Pancreas (tissue), 10 donors: ENCODE data around the gene AFAP1L2. TPM values are rescaled to one million over a fixed set of nuclear protein-coding genes. Genes with fewer than 3 reads are reported as not detected.

ENCODE experiments used
- ATAC-seq, 4 donors: fragments of 200-7000 bp; cut with Tn5 transposase; one replicate each; pipeline versions ENCODE4 v1.8.0 to v1.9.1; 2020; ENCODE audit warnings: mild to moderate bottlenecking in 4 of 4, moderate library complexity in 4 of 4
- DNase-seq, 6 donors: peaks; one replicate each; pipeline ENCODE4 v3.0.0-alpha.2; 2020
- FAIRE-seq: peaks from 2 replicates; lab custom pipeline; 2012; peaks lifted over from hg19 to GRCh38; lab: Jason Lieb, UNC
- H3K27ac ChIP-seq, 4 donors: fragments of 200-600 bp; sonication (generic); 1 replicate in 3 of 4; 2 replicates in 1 of 4; pipeline versions ENCODE4 v1.5.0 to v1.8.0; 2020
- H3K27me3 ChIP-seq, 4 donors: fragments of 200-600 bp; one replicate each; pipeline ENCODE4 v1.8.0; 2021
- H3K36me3 ChIP-seq, 3 donors: fragments of 200-600 bp; sonication (generic) in 1 of 3; one replicate each; pipeline versions ENCODE4 v1.5.0 to v1.8.0; 2020 to 2021
- H3K4me1 ChIP-seq, 3 donors: fragments of 200-600 bp; one replicate each; pipeline ENCODE4 v1.8.0; 2021
- H3K4me3 ChIP-seq, 4 donors: fragments of 200-600 bp; sonication (generic) in 2 of 4; one replicate each; pipeline versions ENCODE4 v1.5.0 to v1.8.0; 2020 to 2021
- H3K9me3 ChIP-seq, 4 donors: fragments of 200-600 bp; one replicate each; pipeline ENCODE4 v1.8.0; 2021
- CTCF ChIP-seq, 4 donors: fragments of 200-600 bp; sonication (generic) in 3 of 4; IDR thresholded peaks; one replicate each; pipeline versions ENCODE4 v1.5.0 to v1.8.0; 2021; ENCODE audit warnings: antibody characterized with exemption in 4 of 4
- WGBS, 2 donors: extraction: QIAGEN DNeasy Blood & Tissue Kit; methylation state at CpG; one replicate each; pipeline ENCODE4 v1.1.7; 2013; 5-methylcytosine and 5-hydroxymethylcytosine counted together
- intact Hi-C, 3 donors: fragments of 100-400 bp; cut with DNase I; formaldehyde crosslinking; loops; one replicate each; pipeline versions ENCODE4 v1.11.1 to v1.14.2; 2022
- polyA plus RNA-seq, 2 donors: library from polyadenylated mRNA; stranded (reverse); fragments of 200-250 nt; gene quantifications; one replicate each; pipeline ENCODE4 v1.2.3, GENCODE V29; 2013
- total RNA-seq, 6 donors: library from RNA; stranded (reverse); fragmentation: NEBNext Ultra II Directional in 4 of 6; extraction: Animal tissue kit (Norgen Biotek cat#: 25700) in 4 of 6; gene quantifications; one replicate each; pipeline versions ENCODE4 v1.2.1 to v1.2.4, GENCODE V29; 2021 to 2023
- donor health status: healthy with polysubstance abuse.
- donor health status: DM: no; HTN: no; CAD: no; lungs with moderate emphysema.
- donor health status: DM: no; HTN: no; CAD: no.
- donor health status: control.
- donor health status: control.
- donor health status: Bipolar disorder and iron deficiency.
- donor health status: DM: yes; HTN: yes; CAD: no.
- donor health status: DM: no; HTN: no; CAD: no.
- donor health status: DM: no; HTN: no; CAD: no.
- donor health status: DM: yes; HTN: yes; CAD: no.

AFAP1L2 gene
- total and polyA plus RNA-seq, 8 donors, result 3.3 to 19.9 (median 5.3) TPM

- intact Hi-C loops, result no loop called here
- TF ChIP-seq CTCF (IDR thresholded peaks at IDR 0.05), result no peak
- no peak overlapping the region for H3K27ac ChIP-seq
- FAIRE-seq, result no peak
- H3K36me3 ChIP-seq, result no peaks in the 10 kb centered on the region
- no peaks in the 10 kb centered on the region for H3K9me3 ChIP-seq
- no peak overlapping the region for H3K4me3 ChIP-seq
- ATAC-seq, result no peak
- no peaks in the 10 kb centered on the region for H3K27me3 ChIP-seq
- H3K4me1 ChIP-seq, result peaks cover 0 to 10% (median 6%) of the 10 kb centered on the region in 3 donors
- WGBS, 2 donors, result 75 to 80% methylated on average over 2 of the region's 2 CpGs
- no peak for DNase-seq
These were observed 34.1 kb downstream of the AFAP1L2 start for GRCh38 chr10:114370199-114370598.

DNA sequence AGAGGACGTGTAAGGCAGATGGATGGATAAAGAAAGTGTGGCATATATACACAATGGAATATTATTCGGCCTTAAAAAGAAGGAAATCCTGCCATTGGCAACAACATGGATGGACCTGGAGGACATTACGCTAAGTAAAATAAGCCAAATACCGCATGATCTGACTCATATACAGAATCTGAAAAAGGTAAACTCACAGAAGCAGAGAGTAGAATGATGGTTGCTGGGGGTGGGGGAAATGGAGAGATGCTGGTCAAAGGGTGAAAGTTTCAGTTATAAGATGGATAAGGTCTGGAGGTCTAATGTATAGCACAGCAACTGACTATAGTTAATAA lies 36.3 kb downstream of the AFAP1L2 start:
- intact Hi-C loops, result no loop called here
- no peak for TF ChIP-seq CTCF (IDR thresholded peaks at IDR 0.05)
- WGBS, 2 donors, result 80 to 81% methylated on average over 4 of the region's 4 CpGs
- DNase-seq, result no peak
- H3K27me3 ChIP-seq, result no peaks in the 10 kb centered on the region
- H3K4me1 ChIP-seq, result peaks cover 0 to 10% (median 3%) of the 10 kb centered on the region in 3 donors
- ATAC-seq, result no peak
- H3K9me3 ChIP-seq, result no peaks in the 10 kb centered on the region
- no peak overlapping the region for H3K4me3 ChIP-seq
- no peak for FAIRE-seq
- H3K36me3 ChIP-seq, result no peaks in the 10 kb centered on the region
- H3K27ac ChIP-seq, result no peak overlapping the region

GRCh38 chr10:114367351-114368056 lies 36.8 kb downstream of the AFAP1L2 start:
- DNase-seq (no peak), ATAC-seq (peak; percentile 21 to 71 (median 54)), FAIRE-seq (no peak)
- H3K9me3 ChIP-seq, result no peaks in the 10 kb centered on the region
- TF ChIP-seq CTCF (IDR thresholded peaks at IDR 0.05), result no peak
- no peaks in the 10 kb centered on the region for H3K27me3 ChIP-seq
- no peak overlapping the region for H3K4me3 ChIP-seq
- peaks cover 0 to 10% (median 3%) of the 10 kb centered on the region in 3 donors for H3K4me1 ChIP-seq
- WGBS, 2 donors, result 59 to 64% methylated on average over 6 of the region's 6 CpGs
- peak overlapping the region in 2 of 4 donors; percentile 2 to 33 for H3K27ac ChIP-seq
- intact Hi-C loops, result no loop called here
- H3K36me3 ChIP-seq, result no peaks in the 10 kb centered on the region

DNA sequence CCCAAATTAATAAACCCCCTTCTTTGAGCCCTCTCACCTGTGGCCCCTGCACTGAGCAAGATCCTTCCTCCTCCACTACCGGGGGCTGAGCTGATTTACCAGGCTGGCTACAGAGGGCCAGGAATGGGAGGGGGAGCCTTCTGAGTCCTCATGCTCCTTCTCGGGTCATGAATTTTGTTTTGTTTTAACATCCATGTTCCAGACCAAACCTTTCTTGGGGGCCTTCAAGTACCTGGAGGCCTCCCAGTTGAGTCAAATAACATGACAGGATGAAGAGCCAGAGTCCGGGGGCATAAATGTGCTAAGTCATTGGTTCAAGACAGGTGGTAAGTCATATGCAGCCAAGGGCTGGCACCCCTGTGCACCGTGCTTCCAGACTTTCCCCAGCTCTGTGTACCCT lies 39.6 kb downstream of the AFAP1L2 start:
- FAIRE-seq (no peak), DNase-seq (no peak), ATAC-seq (no peak)
- Histone ChIP-seq H3K9me3 (no peaks in the 10 kb centered on the region), H3K27ac (no peak overlapping the region), H3K4me3 (no peak overlapping the region), H3K36me3 (no peaks in the 10 kb centered on the region), H3K27me3 (no peaks in the 10 kb centered on the region), H3K4me1 (peaks cover 0 to 10% (median 3%) of the 10 kb centered on the region in 3 donors)
- intact Hi-C loops, result no loop called here
- 95 to 100% methylated on average over 4 of the region's 4 CpGs for WGBS, 2 donors
- TF ChIP-seq CTCF (IDR thresholded peaks at IDR 0.05), result no peak

DNA sequence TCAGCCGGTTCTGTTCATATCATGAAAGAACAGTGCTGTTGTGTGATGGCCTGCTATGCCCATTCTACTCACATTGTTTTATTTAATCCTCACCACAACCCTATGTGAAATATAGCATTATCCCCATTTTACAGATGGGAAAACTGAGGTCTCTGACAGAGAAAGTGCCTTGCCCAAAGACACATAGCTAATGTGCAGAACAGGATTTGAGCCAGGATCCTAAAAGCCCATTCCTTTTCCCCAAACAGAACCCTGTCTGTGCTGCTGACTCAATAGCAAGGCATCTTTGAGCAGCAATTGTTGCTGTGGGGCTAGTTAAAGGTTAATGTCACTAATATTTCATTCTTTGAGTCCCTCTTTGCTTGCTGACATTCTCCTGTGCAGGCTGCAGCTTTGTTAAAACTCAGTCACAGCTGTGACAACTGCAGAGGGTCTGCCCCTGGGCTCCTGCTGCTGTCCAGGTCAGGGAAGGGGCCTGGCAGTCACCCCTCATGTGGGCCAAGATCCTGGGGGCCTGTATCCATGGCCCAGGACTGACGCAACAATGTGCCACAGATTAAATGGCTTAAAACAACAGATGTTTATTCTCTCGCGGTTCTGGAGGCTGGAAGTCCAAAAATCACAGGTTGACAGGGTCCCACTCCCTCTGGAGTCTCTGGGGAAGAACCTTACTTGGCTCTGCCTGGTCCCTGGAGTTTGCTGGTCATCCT lies 40.4 kb downstream of the AFAP1L2 start:
- Histone ChIP-seq H3K36me3 (no peaks in the 10 kb centered on the region), H3K4me3 (no peak overlapping the region), H3K4me1 (peaks cover 0 to 10% (median 3%) of the 10 kb centered on the region in 3 donors), H3K27ac (no peak overlapping the region), H3K27me3 (no peaks in the 10 kb centered on the region), H3K9me3 (no peaks in the 10 kb centered on the region)
- 76 to 81% methylated on average over 4 of the region's 4 CpGs for WGBS, 2 donors
- FAIRE-seq (no peak), DNase-seq (no peak), ATAC-seq (peak in 2 of 4 donors; percentile 27 to 47)
- TF ChIP-seq CTCF (IDR thresholded peaks at IDR 0.05), result no peak
- intact Hi-C loops, result no loop called here
